AG04450 (cell line): ENCODE results near the gene KLRG1. TPM values are rescaled to one million over a fixed set of nuclear protein-coding genes. Genes with fewer than 3 reads are reported as not detected.

Source experiments
- CTCF ChIA-PET: fragments of 300-600, 350-600 bp; formaldehyde crosslinking; extraction: SDS; loops from one replicate; lab custom pipeline; 2022; ENCODE audit warnings: antibody characterized with exemption, inconsistent platforms; lab: Charles Lee
- POLR2A ChIA-PET: fragments of 350-600 bp; formaldehyde crosslinking; extraction: SDS; loops from one replicate; lab custom pipeline; 2021; ENCODE audit warnings: antibody characterized with exemption, inconsistent platforms; lab: Yijun Ruan, JAX
- DNase-seq: peaks from one replicate; pipeline ENCODE4 v3.0.0-alpha.2; 2011; ENCODE audit warnings: low read depth, low spot score
- H3K27ac ChIP-seq: one replicate; pipeline ENCODE4 v1.5.1; 2012; ENCODE audit warnings: low read depth, low read length, control low read depth
- H3K27me3 ChIP-seq: one replicate; pipeline ENCODE4 v1.6.0; 2012; ENCODE audit warnings: low read length; ENCODE audit not compliant: control insufficient read depth, insufficient read depth
- H3K4me3 ChIP-seq: 2 replicates; pipeline ENCODE4 v1.5.1; 2011; ENCODE audit warnings: mild to moderate bottlenecking, low read depth, low read length, control low read depth
- H3K9me3 ChIP-seq: 2 replicates; pipeline ENCODE4 v1.5.1; 2012; ENCODE audit warnings: low read length; ENCODE audit not compliant: control insufficient read depth, insufficient read depth
- polyA plus RNA-seq: library from polyadenylated mRNA; depleted of rRNA; stranded (reverse); fragments of >200 nt; gene quantifications from 2 replicates; pipeline ENCODE4 v1.2.3, GENCODE V29; 2011
- TF ChIP-seq, protein P1 (sequence below): IDR thresholded peaks from 2 replicates; pipeline ENCODE4 v1.5.1; 2011; ENCODE audit warnings: low read depth, low read length, control low read depth, inconsistent platforms

Gene KLRG1
- polyA plus RNA-seq, 1 experiment = 1.7 TPM

GRCh38 chr12:9027161-9028059, 38.1 kb downstream of the KLRG1 start:
- Histone ChIP-seq H3K9me3 (no peaks in the 10 kb centered on the region), H3K4me3 (no peak overlapping the region), H3K27me3 (no peaks in the 10 kb centered on the region), H3K27ac (no peak overlapping the region)
- TF ChIP-seq, protein P1, sequence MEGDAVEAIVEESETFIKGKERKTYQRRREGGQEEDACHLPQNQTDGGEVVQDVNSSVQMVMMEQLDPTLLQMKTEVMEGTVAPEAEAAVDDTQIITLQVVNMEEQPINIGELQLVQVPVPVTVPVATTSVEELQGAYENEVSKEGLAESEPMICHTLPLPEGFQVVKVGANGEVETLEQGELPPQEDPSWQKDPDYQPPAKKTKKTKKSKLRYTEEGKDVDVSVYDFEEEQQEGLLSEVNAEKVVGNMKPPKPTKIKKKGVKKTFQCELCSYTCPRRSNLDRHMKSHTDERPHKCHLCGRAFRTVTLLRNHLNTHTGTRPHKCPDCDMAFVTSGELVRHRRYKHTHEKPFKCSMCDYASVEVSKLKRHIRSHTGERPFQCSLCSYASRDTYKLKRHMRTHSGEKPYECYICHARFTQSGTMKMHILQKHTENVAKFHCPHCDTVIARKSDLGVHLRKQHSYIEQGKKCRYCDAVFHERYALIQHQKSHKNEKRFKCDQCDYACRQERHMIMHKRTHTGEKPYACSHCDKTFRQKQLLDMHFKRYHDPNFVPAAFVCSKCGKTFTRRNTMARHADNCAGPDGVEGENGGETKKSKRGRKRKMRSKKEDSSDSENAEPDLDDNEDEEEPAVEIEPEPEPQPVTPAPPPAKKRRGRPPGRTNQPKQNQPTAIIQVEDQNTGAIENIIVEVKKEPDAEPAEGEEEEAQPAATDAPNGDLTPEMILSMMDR = no peak
- no peak for DNase-seq
- ChIA-PET CTCF (interaction anchor here (0.7 to 1.3 kb wide), 2 partner anchors 11 to 35 kb away, joined by 3 to 4 read pairs; no protein-coding TSS in a partner anchor), POLR2A (no interaction called here)

DNA sequence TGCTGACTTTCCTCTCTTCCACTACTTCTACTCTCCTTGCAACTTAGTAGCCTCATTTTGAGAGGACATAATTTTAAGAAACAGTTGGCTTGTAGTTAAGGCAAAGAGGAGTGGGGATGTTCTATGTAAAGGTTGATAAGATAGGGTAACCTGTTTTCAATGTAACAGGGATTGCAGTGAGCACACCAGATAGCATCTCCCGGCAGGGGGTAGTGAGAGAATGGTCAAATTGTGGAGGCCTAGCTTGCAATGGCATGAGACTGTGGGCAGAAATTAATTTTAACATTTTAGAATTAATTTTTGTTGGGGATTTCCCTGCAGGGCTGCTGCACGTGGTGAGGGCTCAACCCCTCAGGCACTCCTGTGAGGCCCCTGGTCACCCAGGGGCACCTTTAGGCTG, 41.4 kb downstream of the KLRG1 start:
- TF ChIP-seq, protein P1 = no peak
- Histone ChIP-seq H3K27ac (no peak overlapping the region), H3K27me3 (no peaks in the 10 kb centered on the region), H3K9me3 (no peaks in the 10 kb centered on the region), H3K4me3 (no peak overlapping the region)
- CTCF ChIA-PET = interaction anchor here (1.3 to 1.7 kb wide), 2 partner anchors 19 to 141 kb away, joined by 4 to 9 read pairs; no protein-coding TSS in a partner anchor
- DNase-seq = no peak
- POLR2A ChIA-PET = no interaction called here

- no peaks in the 10 kb centered on the region for H3K27me3 ChIP-seq
- TF ChIP-seq, protein P1 = no peak
- CTCF ChIA-PET = no interaction called here
- DNase-seq = no peak
- POLR2A ChIA-PET = no interaction called here
- no peak overlapping the region for H3K4me3 ChIP-seq
- no peak overlapping the region for H3K27ac ChIP-seq
- H3K9me3 ChIP-seq = no peaks in the 10 kb centered on the region
Observed at GRCh38 chr12:9032202-9032964, 43.0 kb downstream of the KLRG1 start.

GRCh38 chr12:9033265-9033887, 44.0 kb downstream of the KLRG1 start:
- POLR2A ChIA-PET = no interaction called here
- Histone ChIP-seq H3K27me3 (no peaks in the 10 kb centered on the region), H3K27ac (no peak overlapping the region), H3K9me3 (no peaks in the 10 kb centered on the region), H3K4me3 (no peak overlapping the region)
- DNase-seq = no peak
- TF ChIP-seq, protein P1 = no peak
- CTCF ChIA-PET = interaction anchor here (1.0 kb wide), 1 partner anchor 489 kb away, joined by 3 read pairs; no protein-coding TSS in a partner anchor
